GM19463 (cell line): ENCODE results near the gene FAF1.

Experiments
- ATAC-seq: cut with Tn5 transposase; IDR thresholded peaks from one replicate; pipeline ENCODE4 v1.9.1; 2021; ENCODE audit warnings: mild to moderate bottlenecking, moderate library complexity; ENCODE audit not compliant: unreplicated experiment

FAF1 gene

GRCh38 chr1:50452700-50453099, 507.4 kb downstream of the FAF1 start:
- ATAC-seq, result no peak

GRCh38 chr1:50450861-50451653, 509.0 kb downstream of the FAF1 start:
- ATAC-seq, result no peak

GRCh38 chr1:50447961-50448360, 512.1 kb downstream of the FAF1 start:
- no peak for ATAC-seq

GRCh38 chr1:50441183-50441582, 518.9 kb downstream of the FAF1 start:
- ATAC-seq, result no peak

- ATAC-seq, result no peak
These were observed 521.1 kb downstream of the FAF1 start for GRCh38 chr1:50438945-50439344.

GRCh38 chr1:50436489-50436888, 523.6 kb downstream of the FAF1 start:
- ATAC-seq, result no peak

- no peak for ATAC-seq
These were observed 530.1 kb downstream of the FAF1 start for GRCh38 chr1:50430010-50430405.

GRCh38 chr1:50427818-50428779, 532.0 kb downstream of the FAF1 start:
- ATAC-seq, result no peak

- ATAC-seq, result no peak
These were observed 532.8 kb downstream of the FAF1 start for GRCh38 chr1:50427086-50427817.

GRCh38 chr1:50426702-50427085, 533.4 kb downstream of the FAF1 start:
- ATAC-seq, result no peak

- no peak for ATAC-seq
These were observed 533.9 kb downstream of the FAF1 start for GRCh38 chr1:50426108-50426700.

GRCh38 chr1:50425376-50426107, 534.5 kb downstream of the FAF1 start:
- ATAC-seq, result no peak

- no peak for ATAC-seq
These were observed 535.1 kb downstream of the FAF1 start for GRCh38 chr1:50424884-50425375.

- no peak for ATAC-seq
These were observed 535.8 kb downstream of the FAF1 start for GRCh38 chr1:50424045-50424883.

GRCh38 chr1:50423670-50424000, 536.4 kb downstream of the FAF1 start:
- no peak for ATAC-seq

GRCh38 chr1:50422946-50423669, 537.0 kb downstream of the FAF1 start, which contains the start of gene DMRTA2:
DMRTA2 (minus strand) TSS chr1:50423443; CDS start chr1:50421536, 1,907 bp downstream.
- no peak for ATAC-seq

- ATAC-seq, result no peak
These were observed 537.5 kb downstream of the FAF1 start for GRCh38 chr1:50422675-50422945.

GRCh38 chr1:50421768-50422674, 538.0 kb downstream of the FAF1 start:
- ATAC-seq, result no peak
